ENCODE measurements around the gene PTPRN2. TPM values are rescaled to one million over a fixed set of nuclear protein-coding genes. Genes with fewer than 3 reads are reported as not detected.
"Not testable (repeated sequence)": the region's sequence is repeated elsewhere in the genome, so short reads cannot be mapped to it uniquely, and the experiment has no call there.

The PTPRN2 gene
- total and polyA plus RNA-seq, 2 of the 13 experiments (the other 11 are each of a cell fraction or from before 2014, with no cell fraction given), result 2.5 to 24.2 TPM

- TF ChIP-seq GMEB2 (CRISPR knock-in tag; IDR thresholded peaks at IDR 0.05; ENCODE audit: low read depth) (no peak), PREB (CRISPR knock-in tag; IDR thresholded peaks at IDR 0.05) (no peak), SCMH1 (CRISPR knock-in tag; IDR thresholded peaks at IDR 0.05; ENCODE audit: borderline replicate concordance) (no peak), ZNF292 (CRISPR knock-in tag; IDR thresholded peaks at IDR 0.05; ENCODE audit: borderline replicate concordance, low read depth) (no peak), PRDM15 (CRISPR knock-in tag; IDR thresholded peaks at IDR 0.05) (no peak), SP5 (CRISPR knock-in tag; IDR thresholded peaks at IDR 0.05; ENCODE audit: borderline replicate concordance, low read depth) (no peak), ERF (CRISPR knock-in tag; IDR thresholded peaks at IDR 0.05) (no peak)
- TF ChIP-seq, protein P1, sequence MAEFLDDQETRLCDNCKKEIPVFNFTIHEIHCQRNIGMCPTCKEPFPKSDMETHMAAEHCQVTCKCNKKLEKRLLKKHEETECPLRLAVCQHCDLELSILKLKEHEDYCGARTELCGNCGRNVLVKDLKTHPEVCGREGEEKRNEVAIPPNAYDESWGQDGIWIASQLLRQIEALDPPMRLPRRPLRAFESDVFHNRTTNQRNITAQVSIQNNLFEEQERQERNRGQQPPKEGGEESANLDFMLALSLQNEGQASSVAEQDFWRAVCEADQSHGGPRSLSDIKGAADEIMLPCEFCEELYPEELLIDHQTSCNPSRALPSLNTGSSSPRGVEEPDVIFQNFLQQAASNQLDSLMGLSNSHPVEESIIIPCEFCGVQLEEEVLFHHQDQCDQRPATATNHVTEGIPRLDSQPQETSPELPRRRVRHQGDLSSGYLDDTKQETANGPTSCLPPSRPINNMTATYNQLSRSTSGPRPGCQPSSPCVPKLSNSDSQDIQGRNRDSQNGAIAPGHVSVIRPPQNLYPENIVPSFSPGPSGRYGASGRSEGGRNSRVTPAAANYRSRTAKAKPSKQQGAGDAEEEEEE (CRISPR knock-in tag; IDR thresholded peaks at IDR 0.05; ENCODE audit: borderline replicate concordance), result no peak
- TF ChIP-seq, protein P2, sequence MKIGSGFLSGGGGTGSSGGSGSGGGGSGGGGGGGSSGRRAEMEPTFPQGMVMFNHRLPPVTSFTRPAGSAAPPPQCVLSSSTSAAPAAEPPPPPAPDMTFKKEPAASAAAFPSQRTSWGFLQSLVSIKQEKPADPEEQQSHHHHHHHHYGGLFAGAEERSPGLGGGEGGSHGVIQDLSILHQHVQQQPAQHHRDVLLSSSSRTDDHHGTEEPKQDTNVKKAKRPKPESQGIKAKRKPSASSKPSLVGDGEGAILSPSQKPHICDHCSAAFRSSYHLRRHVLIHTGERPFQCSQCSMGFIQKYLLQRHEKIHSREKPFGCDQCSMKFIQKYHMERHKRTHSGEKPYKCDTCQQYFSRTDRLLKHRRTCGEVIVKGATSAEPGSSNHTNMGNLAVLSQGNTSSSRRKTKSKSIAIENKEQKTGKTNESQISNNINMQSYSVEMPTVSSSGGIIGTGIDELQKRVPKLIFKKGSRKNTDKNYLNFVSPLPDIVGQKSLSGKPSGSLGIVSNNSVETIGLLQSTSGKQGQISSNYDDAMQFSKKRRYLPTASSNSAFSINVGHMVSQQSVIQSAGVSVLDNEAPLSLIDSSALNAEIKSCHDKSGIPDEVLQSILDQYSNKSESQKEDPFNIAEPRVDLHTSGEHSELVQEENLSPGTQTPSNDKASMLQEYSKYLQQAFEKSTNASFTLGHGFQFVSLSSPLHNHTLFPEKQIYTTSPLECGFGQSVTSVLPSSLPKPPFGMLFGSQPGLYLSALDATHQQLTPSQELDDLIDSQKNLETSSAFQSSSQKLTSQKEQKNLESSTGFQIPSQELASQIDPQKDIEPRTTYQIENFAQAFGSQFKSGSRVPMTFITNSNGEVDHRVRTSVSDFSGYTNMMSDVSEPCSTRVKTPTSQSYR (CRISPR knock-in tag; IDR thresholded peaks at IDR 0.05; ENCODE audit: borderline replicate concordance), result no peak
- TF ChIP-seq, protein P3, sequence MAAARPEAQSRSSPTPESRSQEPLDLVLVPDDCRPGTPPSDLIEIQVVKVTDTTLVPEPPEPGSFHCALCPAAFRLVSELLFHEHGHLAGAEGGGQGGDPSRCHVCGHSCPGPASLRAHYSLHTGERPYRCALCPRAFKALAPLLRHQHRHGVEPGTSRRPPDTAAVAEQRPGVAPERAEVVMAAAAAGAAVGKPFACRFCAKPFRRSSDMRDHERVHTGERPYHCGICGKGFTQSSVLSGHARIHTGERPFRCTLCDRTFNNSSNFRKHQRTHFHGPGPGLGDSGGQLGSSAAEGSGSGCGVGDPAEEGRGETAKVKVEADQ (CRISPR knock-in tag; IDR thresholded peaks at IDR 0.05; ENCODE audit: borderline replicate concordance), result no peak
Observed at GRCh38 chr7:158348446-158348845, 239.2 kb downstream of the PTPRN2 start (continued).

DNA sequence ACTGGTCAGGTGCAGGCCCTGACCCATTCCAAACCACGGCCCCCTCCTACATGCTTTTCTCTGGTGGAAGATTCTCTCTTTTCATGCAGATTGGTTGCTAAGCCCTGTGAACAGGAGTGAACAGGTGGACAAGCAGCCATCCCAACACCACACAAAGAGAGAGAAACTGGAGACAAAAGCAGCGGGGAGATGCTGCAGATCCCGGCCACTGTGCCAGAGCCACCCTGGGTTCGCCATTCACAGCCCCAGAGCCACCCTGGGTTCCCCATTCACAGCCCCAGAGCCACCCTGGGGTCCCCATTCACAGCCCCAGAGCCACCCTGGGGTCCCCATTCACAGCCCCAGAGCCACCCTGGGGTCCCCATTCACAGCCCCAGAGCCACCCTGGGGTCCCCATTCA is 239.6 kb downstream of the PTPRN2 start:
- POLR2A ChIA-PET; H3K79me2 ChIP-seq (ENCODE audit: insufficient read depth, low read length); DNase-seq (ENCODE audit: low spot score); H3K27me3 ChIP-seq (ENCODE audit: control insufficient read depth in 1 of 2, insufficient read depth in 2 of 2, low read length in 2 of 2); H3K4me1 ChIP-seq (ENCODE audit: insufficient read depth, low read length); H3K36me3 ChIP-seq (replicated peaks in 1 of 2; ENCODE audit: control insufficient read depth in 1 of 2, insufficient read depth in 2 of 2, low read length in 2 of 2); H3K9me3 ChIP-seq (ENCODE audit: low read length); ATAC-seq; intact Hi-C loops (cut with micrococcal nuclease; ENCODE audit: unreplicated experiment); H3K27ac ChIP-seq (ENCODE audit: extremely low read length, insufficient read depth, low read length); H3K4me3 ChIP-seq (replicated peaks in 1 of 3; ENCODE audit: insufficient read depth in 1 of 3, low read depth in 2 of 3, low read length in 3 of 3); H3K9ac ChIP-seq (ENCODE audit: insufficient read depth, low read depth, low read length); FAIRE-seq; H3K4me2 ChIP-seq (ENCODE audit: low read depth, low read length); H2AFZ ChIP-seq (ENCODE audit: low read length); CTCF ChIA-PET (ENCODE audit: low intra/inter-chr PET ratio, low total read pairs); BruUV-seq (replicated peaks); in situ Hi-C loops (cut with HindIII; ENCODE audit: extremely low pct_ligation_motif_present, low pct_unique_long_range_greater_than_20kb): not testable (repeated sequence)
- WGBS (ENCODE audit: low lambda C conversion rate), result 94% methylated on average over 4 of the region's 4 CpGs
- H4K20me1 ChIP-seq (ENCODE audit: insufficient read depth, low read length), result peaks cover 46% of the 10 kb centered on the region; the same call in 1 of the 2 replicates
